Activated CD8-positive, alpha-beta T cell treated with anti-CD3 and anti-CD28 coated beads for 36 hours (primary cell): ENCODE data around the gene PDZD7. TPM values are rescaled to one million over a fixed set of nuclear protein-coding genes. Genes with fewer than 3 reads are reported as not detected.
"Not testable (repeated sequence)": the region's sequence is repeated elsewhere in the genome, so short reads cannot be mapped to it uniquely, and the experiment has no call there.

ENCODE experiments used
- ATAC-seq: fragments of 200-7000 bp; cut with Tn5 transposase; one replicate; pipeline ENCODE4 v1.10.0; 2021; ENCODE audit warnings: mild to moderate bottlenecking, moderate library complexity
- CTCF ChIA-PET: fragments of 350-600 bp; sonication (Branson Sonifier 250); formaldehyde crosslinking; loops from one replicate; lab custom pipeline; 2021; ENCODE audit warnings: antibody characterized with exemption; lab: Charles Lee
- POLR2A ChIA-PET: fragments of 350-600 bp; sonication (Branson Sonifier 250); formaldehyde crosslinking; loops from one replicate; lab custom pipeline; 2021; ENCODE audit warnings: antibody characterized with exemption; lab: Charles Lee
- DNase-seq: peaks from one replicate; pipeline ENCODE4 v3.0.0-alpha.2; 2020
- H3K27ac Mint-ChIP-seq: one replicate; pipeline ENCODE4 v1.8.0; 2021; ENCODE audit warnings: mild to moderate bottlenecking, mixed read lengths
- H3K27me3 Mint-ChIP-seq: one replicate; pipeline ENCODE4 v1.8.0; 2021; ENCODE audit warnings: mixed read lengths
- H3K36me3 Mint-ChIP-seq: one replicate; pipeline ENCODE4 v1.8.0; 2021; ENCODE audit warnings: low read depth, mixed read lengths
- H3K4me1 Mint-ChIP-seq: one replicate; pipeline ENCODE4 v1.8.0; 2021; ENCODE audit warnings: low read depth, mixed read lengths
- H3K4me3 Mint-ChIP-seq: one replicate; pipeline ENCODE4 v1.8.0; 2021; ENCODE audit warnings: mild to moderate bottlenecking, moderate library complexity, mixed read lengths
- H3K9me3 Mint-ChIP-seq: one replicate; pipeline ENCODE4 v1.8.0; 2021; ENCODE audit warnings: mixed read lengths
- CTCF ChIP-seq: fragments of 200-600 bp; IDR thresholded peaks from one replicate; pipeline ENCODE4 v1.8.0; 2022; ENCODE audit warnings: antibody characterized with exemption, mild to moderate bottlenecking
- intact Hi-C: fragments of 100-400 bp; cut with micrococcal nuclease; formaldehyde crosslinking; loops from one replicate; pipeline ENCODE4 v1.10.0; 2022
- total RNA-seq, 2 experiments: library from RNA; stranded (reverse); gene quantifications; one replicate each; pipeline ENCODE4 v1.2.3, GENCODE V29; 2021

The PDZD7 gene
- total RNA-seq, 2 experiments from 2014 or later = 0.25 to 0.65 TPM

- TF ChIP-seq CTCF = no peak
- H3K36me3 Mint-ChIP-seq = peaks cover 6% of the 10 kb centered on the region
- no peak for ATAC-seq
- H3K27ac Mint-ChIP-seq = no peak overlapping the region
- intact Hi-C loops = no loop called here
- ChIA-PET CTCF (interaction anchor here (2.0 to 20.4 kb wide), 3 partner anchors 17 to 38 kb away, joined by 7 to 655 read pairs (median 7); partner anchors contain the start of gene KAZALD1), POLR2A (interaction anchor here (1.2 to 1.4 kb wide), 2 partner anchors 24 to 36 kb away, joined by 3 to 8 read pairs; partner anchors contain the start of gene LZTS2)
- H3K4me3 Mint-ChIP-seq = no peak overlapping the region
- H3K9me3 Mint-ChIP-seq = no peaks in the 10 kb centered on the region
- DNase-seq = no peak
- H3K27me3 Mint-ChIP-seq = no peaks in the 10 kb centered on the region
- H3K4me1 Mint-ChIP-seq = peaks cover 13% of the 10 kb centered on the region
Measured at GRCh38 chr10:101035916-101036702, 5.2 kb upstream of the PDZD7 start.

DNA sequence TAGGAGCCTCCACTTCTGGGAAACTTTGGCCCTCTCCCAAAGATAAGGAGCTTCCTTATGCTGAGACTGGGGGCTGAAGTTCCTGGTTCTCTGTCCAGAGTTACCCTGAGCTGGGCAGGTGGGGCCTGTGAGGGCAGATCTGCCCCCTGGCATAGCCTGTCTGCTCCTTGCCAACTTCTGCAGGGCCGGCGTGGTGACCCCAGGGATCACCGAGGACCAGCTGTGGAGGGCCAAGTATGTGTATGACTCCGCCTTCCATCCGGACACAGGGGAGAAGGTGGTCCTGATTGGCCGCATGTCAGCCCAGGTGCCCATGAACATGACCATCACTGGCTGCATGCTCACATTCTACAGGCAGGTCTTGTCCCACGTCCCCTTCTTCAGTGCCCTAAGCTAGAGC, 4.4 kb upstream of the PDZD7 start:
- Mint-ChIP-seq H3K4me1 (peaks cover 10% of the 10 kb centered on the region), H3K9me3 (no peaks in the 10 kb centered on the region), H3K27ac (no peak overlapping the region), H3K4me3 (no peak overlapping the region), H3K27me3 (no peaks in the 10 kb centered on the region), H3K36me3 (peaks cover 6% of the 10 kb centered on the region)
- POLR2A ChIA-PET = interaction anchor here (0.7 to 1.4 kb wide), 4 partner anchors 23 to 211 kb away, joined by 3 to 8 read pairs (median 4); partner anchors contain the start of gene LZTS2
- CTCF ChIA-PET = interaction anchor here (1.3 to 3.6 kb wide), 7 partner anchors 14 to 107 kb away, joined by 5 to 21 read pairs (median 7); no protein-coding TSS in a partner anchor
- DNase-seq (no peak), ATAC-seq (no peak)
- no peak for TF ChIP-seq CTCF
- intact Hi-C loops = no loop called here

DNA sequence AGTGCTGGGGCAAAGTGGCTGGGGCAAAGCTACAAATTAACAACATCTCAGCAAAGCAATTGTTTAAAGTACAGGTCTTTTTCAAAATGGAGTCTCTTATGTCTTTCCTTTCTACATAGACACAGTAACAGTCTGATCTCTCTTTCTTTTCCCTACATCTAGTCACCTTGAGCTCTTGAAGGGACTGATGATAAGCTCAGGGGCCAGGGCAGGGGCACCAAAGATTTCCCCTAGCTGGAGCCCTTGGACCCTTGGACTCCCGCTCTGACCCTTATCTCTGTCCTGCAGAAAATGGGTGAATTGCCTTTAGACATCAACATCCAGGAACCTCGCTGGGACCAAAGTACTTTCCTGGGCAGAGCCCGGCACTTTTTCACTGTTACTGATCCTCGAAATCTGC, 3.5 kb upstream of the PDZD7 start:
- H3K4me3 Mint-ChIP-seq, ATAC-seq, H3K36me3 Mint-ChIP-seq, DNase-seq, H3K4me1 Mint-ChIP-seq, intact Hi-C loops, H3K27ac Mint-ChIP-seq, H3K27me3 Mint-ChIP-seq, H3K9me3 Mint-ChIP-seq: not testable (repeated sequence)
- ChIA-PET CTCF (interaction anchor here (1.0 to 3.6 kb wide), 9 partner anchors 8 to 108 kb away, joined by 3 to 21 read pairs (median 7); no protein-coding TSS in a partner anchor), POLR2A (interaction anchor here (1.3 kb wide), 1 partner anchor 210 kb away, joined by 3 read pairs; no protein-coding TSS in a partner anchor)

GRCh38 chr10:101033276-101033675, 2.3 kb upstream of the PDZD7 start:
- Mint-ChIP-seq H3K4me1 (peaks cover 10% of the 10 kb centered on the region), H3K9me3 (no peaks in the 10 kb centered on the region), H3K4me3 (peak overlapping the region; percentile 78), H3K27ac (no peak overlapping the region), H3K36me3 (peaks cover 4% of the 10 kb centered on the region), H3K27me3 (peaks cover 6% of the 10 kb centered on the region)
- DNase-seq (no peak), ATAC-seq (no peak)
- ChIA-PET POLR2A (interaction anchor here (0.7 to 4.9 kb wide), 3 partner anchors 9 to 83 kb away, joined by 3 to 30 read pairs (median 4); no protein-coding TSS in a partner anchor), CTCF (interaction anchor here (1.1 to 3.6 kb wide), 4 partner anchors 8 to 22 kb away, joined by 3 to 21 read pairs (median 10); no protein-coding TSS in a partner anchor)
- no peak for TF ChIP-seq CTCF
- intact Hi-C loops = no loop called here

DNA sequence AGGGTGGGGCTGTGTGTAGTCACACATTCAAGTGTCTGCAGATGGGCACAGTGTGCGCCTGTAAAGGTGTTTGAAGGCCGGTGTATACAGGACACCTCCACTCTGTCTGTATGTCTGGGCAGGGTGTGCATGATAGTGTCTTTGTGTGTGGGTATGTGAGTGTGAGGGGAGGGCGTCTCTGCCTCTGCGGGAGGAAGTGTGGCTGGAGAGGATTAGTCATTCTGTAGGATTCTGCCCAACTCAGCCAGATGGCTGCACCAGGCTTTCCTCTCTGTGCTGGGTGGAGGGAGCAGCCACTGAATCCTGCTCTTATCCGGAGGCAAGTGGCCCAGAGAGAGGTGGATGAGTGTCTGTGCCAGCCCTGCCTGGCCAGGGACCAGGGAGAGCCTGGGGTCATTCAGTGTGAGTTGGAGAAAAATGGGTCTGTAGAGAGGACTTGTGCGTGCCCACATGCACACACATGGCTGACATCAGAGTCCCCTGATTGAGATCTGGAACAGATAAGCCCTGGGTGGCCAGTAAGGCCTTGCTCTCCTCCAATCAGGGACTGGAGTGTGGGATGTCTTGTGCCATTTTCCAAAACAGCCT, 1.8 kb upstream of the PDZD7 start:
- DNase-seq (peak; percentile 78), ATAC-seq (peak; percentile 67)
- peaks cover 10% of the 10 kb centered on the region for H3K4me1 Mint-ChIP-seq
- no peak for TF ChIP-seq CTCF
- H3K9me3 Mint-ChIP-seq = no peaks in the 10 kb centered on the region
- peaks cover 6% of the 10 kb centered on the region for H3K27me3 Mint-ChIP-seq
- intact Hi-C loops = no loop called here
- POLR2A ChIA-PET = interaction anchor here (0.6 to 4.9 kb wide), 4 partner anchors 9 to 557 kb away, joined by 3 to 30 read pairs (median 4); no protein-coding TSS in a partner anchor
- H3K4me3 Mint-ChIP-seq = peak overlapping the region; percentile 78
- peak overlapping the region; percentile 92 for H3K27ac Mint-ChIP-seq
- H3K36me3 Mint-ChIP-seq = no peaks in the 10 kb centered on the region
- CTCF ChIA-PET = interaction anchor here (0.9 to 9.8 kb wide), 10 partner anchors 9 to 551 kb away, joined by 3 to 147 read pairs (median 5); no protein-coding TSS in a partner anchor
